CD4-positive, alpha-beta T cell treated with Interleukin-12 subunit alpha and Interleukin-12 subunit beta, for 1 hour (primary cell): ENCODE results near the gene TENT5A.

ENCODE experiments used
- DNase-seq: peaks from one replicate; pipeline ENCODE4 v3.0.0-alpha.2; 2020

TENT5A gene

GRCh38 chr6:81697559-81697958 is 54.9 kb downstream of the TENT5A start:
- no peak for DNase-seq

DNA sequence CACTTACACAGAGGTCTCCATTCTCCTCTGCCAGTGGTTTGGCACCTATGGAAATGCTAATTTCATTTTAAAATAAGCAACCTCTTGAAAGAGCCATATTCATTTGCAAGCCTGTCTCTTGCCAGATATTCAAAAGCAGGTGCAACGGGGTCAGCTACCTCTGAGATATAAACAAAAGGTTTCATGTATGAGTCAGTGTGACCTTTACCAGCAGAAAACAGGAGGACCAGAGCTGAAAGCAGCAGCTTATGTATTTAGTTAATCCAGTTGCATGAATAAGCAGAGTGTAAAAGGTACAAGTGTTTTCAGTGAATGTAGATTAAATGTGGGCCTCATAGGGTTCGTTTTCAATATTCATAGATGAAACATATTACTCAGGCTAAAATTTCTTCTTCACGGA is 56.0 kb downstream of the TENT5A start:
- no peak for DNase-seq
